ENCODE results near the gene ATP9B. TPM values are rescaled to one million over a fixed set of nuclear protein-coding genes. Genes with fewer than 3 reads are reported as not detected.

Gene ATP9B
- total RNA-seq, 1 donor from 2014 or later: 51.4 TPM

- DNase-seq (ENCODE audit: low spot score in 2 of 2) (no peak), FAIRE-seq (no peak)
These were observed 351.0 kb downstream of the ATP9B start for GRCh38 chr18:79420033-79420745.

DNA sequence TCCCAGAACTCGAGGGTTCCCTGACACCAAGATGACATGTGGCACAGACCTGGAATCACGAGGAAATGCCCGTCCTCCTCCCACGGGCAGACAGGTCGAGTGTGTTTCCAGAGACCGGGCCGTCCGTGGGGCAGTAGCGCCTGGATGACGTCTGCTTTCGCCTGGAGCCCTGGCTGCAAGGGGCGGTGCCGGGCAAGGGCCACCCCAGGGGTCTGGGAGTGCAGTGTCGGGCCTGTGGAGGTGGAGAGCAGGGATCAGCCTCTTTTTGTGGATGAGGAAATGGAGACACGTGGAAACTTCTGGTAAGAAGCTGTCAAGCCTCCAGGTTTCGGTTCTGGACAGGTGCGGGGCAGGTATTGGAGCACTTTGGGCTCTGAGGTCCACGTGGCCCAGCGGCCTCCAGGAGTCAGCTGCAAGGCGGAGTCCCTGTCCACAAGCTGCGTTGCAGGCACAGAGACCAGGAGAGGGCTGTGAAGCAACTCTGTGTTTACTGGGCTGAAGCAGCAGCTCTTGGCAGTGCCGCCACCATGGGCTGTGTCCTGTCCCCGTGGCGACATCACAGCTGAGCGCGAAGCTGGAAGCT is 352.2 kb downstream of the ATP9B start:
- DNase-seq (ENCODE audit: low spot score in 2 of 2) (no peak), FAIRE-seq (no peak)

DNA sequence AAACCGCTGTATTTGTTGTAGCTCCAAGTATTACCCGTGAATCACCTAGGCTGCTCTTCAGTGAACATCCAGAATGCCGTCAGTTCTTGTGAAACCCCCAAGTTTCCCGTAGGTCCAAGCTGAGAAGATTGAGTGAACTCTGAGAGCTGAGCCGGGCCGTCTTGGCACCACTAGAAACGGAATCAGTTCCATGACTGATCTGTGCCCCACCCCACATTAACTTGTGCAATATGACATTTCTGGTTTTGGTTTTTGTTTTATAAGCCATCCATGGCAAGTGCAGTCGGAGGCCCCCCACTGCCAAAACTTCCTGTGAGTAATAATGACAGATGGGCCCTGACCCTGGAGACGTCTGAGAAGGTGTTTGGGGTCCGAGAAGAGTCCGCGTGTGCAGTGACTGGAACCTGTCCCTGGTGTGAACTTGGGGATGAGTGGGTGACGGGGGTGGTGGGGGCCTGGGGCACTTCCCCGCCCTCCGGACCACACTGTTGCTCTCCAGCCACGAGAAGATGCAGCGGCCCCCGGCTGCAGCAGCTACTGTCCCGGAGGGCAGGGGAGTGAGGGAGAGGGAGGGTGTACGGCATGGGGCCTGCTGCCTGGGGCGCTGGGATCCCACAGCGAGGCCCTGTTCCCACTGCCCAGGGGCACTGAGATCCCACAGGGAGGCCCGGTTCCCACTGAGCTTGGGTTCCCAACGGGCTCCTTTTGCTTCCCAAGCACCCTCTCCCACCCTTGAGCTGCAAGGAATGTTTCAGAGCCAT is 353.0 kb downstream of the ATP9B start:
- DNase-seq (ENCODE audit: low spot score in 2 of 2) (no peak), FAIRE-seq (no peak)

DNA sequence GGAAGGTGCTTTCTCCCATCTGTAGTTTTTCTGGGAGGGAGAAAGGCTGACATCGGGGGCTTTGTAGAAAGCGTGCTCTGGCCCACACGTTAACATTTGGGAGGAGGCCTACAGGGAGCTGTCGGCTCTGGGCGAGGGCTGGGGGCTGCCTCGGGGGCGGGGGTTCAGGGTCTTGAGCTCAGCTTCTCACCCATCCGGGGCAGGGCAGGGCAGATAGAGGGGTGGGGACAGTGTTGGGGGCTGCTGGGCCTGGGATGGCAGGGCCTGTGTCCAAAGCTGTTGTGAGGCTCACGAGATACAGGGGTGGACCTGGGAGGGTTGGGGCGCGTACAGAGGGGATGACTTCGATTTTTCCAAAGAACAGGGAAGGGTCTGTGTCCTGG is 353.6 kb downstream of the ATP9B start:
- no peak for FAIRE-seq
- no peak for DNase-seq (ENCODE audit: low spot score in 2 of 2)

DNA sequence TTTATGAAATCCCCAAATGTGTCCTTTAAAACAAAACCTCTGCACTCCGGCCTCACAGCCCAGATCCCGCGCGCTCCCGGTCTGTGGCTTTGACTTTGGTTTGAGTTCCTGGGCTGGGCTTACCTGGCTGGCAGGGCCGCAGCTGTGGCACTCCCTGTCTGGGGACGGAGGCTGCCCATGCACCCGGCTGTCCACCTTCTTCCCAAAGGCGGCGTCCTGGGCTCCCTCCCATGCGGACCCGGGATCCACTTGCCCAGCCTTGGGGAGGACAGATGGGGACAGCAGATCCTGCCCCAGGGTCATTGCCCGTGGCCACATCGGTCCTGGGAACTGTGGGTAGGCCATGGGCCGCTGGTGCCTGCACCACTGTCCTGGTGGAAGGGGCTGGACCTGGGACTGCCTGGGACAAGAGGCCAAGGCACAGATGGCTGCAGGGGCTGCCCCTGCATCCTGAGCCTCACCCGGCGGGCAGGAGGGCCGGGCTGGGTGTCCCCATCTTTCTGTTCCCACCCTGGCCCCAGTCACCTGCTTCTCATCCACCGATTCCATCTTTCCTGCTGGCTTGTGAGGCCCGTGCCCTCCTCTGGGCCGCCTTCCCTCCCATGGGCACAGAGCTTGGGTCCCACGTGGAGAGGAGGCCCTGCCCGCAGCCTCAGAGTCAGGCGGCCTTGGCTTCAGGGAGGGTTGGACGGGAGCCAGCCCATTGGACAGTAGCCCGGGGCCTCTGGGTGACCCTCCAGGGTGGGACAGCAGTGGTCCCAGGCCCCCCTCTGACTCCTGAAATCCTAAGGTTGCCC is 354.2 kb downstream of the ATP9B start:
- no peak for DNase-seq (ENCODE audit: low spot score in 2 of 2)
- FAIRE-seq: no peak

- no peak for FAIRE-seq
- DNase-seq (ENCODE audit: low spot score in 2 of 2): no peak
These were observed 354.9 kb downstream of the ATP9B start for GRCh38 chr18:79424008-79424565.

DNA sequence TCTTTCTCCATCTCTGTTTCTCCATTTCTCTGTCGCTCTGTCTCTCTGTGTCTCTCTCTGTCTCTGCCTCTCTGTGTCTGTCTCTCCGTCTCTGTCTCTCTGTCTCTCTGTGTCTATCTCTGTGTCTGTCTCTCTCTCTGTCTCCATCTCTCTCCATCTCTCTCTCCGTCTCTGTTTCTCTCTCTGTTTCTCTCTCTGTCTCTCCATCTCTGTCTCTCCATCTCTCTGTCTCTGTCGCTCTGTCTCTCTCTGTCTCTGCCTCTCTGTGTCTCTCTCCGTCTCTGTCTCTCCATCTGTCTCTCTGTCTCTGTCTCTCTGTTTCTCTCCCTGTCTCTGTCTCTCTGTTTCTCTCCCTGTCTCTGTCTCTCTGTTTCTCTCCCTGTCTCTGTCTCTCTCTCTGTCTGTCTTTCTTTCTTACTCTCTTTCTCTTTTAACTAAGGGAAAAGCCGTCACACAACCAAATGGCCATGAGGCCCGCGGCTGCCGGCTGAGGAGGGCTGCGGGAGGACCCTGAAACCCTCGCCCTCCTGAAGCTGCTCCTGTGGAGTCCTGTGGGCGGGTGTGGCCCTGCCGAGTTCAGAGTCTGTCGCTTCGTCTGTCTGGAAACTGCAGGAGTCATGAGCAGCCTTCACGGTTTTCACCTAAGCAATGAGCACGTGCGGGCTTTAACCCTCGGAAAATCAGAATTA is 355.8 kb downstream of the ATP9B start:
- DNase-seq (ENCODE audit: low spot score in 2 of 2) (no peak), FAIRE-seq (no peak)

- FAIRE-seq: no peak
- DNase-seq (ENCODE audit: low spot score in 2 of 2): no peak
These were observed 356.3 kb downstream of the ATP9B start for GRCh38 chr18:79425569-79425886.

DNA sequence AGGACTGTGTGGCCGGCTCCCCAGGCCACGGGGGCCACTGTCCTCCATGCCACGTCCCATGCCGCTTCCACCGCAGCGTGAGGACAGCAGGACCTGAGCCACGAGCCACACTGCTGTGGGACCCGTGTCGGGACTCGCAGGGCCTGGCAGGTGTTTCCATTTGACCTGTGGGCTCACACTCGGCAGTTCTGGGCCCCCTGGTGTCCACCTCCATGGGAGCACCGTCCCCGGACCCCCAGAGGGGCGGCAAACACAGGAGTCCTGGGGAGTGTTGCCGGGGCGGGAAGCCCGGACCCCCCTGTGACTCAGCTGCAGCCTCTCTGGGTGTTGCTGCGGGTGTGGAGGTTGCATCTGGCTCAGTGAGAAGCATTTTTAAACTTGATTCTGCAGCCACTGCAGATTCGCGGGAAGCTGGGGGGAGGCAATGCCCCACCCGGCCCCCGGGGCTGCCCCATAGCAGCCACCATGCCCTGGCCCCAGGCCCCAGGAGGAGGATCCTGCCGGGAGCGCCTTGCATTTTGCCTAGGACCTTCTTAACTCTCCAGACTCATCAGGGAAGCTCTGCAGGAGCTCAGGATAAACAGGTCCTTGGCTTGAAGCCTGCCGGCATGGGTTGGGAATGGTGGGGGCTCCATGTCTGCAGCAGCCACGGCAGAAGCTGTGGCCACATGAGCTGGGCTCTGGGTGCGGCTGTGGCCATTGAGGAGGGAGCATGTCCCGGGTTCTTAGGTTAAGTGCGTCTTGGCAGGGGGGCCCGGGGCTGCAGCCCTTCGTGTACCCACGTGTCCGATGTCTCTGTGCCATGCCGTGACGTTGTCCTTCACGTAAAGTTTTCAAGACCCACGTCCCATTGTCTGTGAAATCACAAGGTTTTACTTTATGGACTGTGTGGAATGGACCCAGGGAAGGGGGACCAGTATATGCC is 357.4 kb downstream of the ATP9B start:
- no peak for FAIRE-seq
- no peak for DNase-seq (ENCODE audit: low spot score in 2 of 2)

GRCh38 chr18:79427368-79428225 is 358.4 kb downstream of the ATP9B start:
- DNase-seq (ENCODE audit: low spot score in 2 of 2) (no peak), FAIRE-seq (no peak)

Other genes starting within 250 kb of the ATP9B start
- gene SALL3, start 89.6 kb upstream of the ATP9B start, total RNA-seq: 5.3 TPM

Measured in frontal cortex (tissue), 4 donors.